HepG2 (cell line): ENCODE measurements around the gene FNDC3B. TPM values are rescaled to one million over a fixed set of nuclear protein-coding genes. Genes with fewer than 3 reads are reported as not detected.
A peak's percentile ranks its signal among the peaks of the same experiment; 100 is the strongest.

Source experiments
- AHDC1 ChIP-seq: sonication (generic); formaldehyde crosslinking; IDR thresholded peaks from 2 replicates; pipeline ENCODE4 v1.5.1; 2020; ENCODE audit warnings: mild to moderate bottlenecking, missing genetic modification reagents, borderline replicate concordance
- CREM ChIP-seq, 2 experiments: sonication (generic) in 1 of 2; formaldehyde crosslinking in 1 of 2; IDR thresholded peaks; 2 replicates each; pipeline versions ENCODE4 v1.4.0 to v1.6.1; 2016 to 2020; ENCODE audit warnings: antibody characterized with exemption in 1 of 2, mild to moderate bottlenecking in 1 of 2, missing genetic modification reagents in 1 of 2
- MTA3 ChIP-seq: sonication (generic); formaldehyde crosslinking; IDR thresholded peaks from 2 replicates; pipeline ENCODE4 v1.4.0; 2020; ENCODE audit warnings: missing genetic modification reagents
- NFIC ChIP-seq: IDR thresholded peaks from 2 replicates; pipeline ENCODE4 v1.6.1; 2012; ENCODE audit warnings: mild to moderate bottlenecking, low read length, inconsistent platforms
- NRL ChIP-seq: sonication (generic); formaldehyde crosslinking; IDR thresholded peaks from 2 replicates; pipeline ENCODE4 v1.5.0; 2020; ENCODE audit warnings: missing genetic modification reagents, mild to moderate bottlenecking, moderate library complexity, borderline replicate concordance
- POGZ ChIP-seq: sonication (generic); formaldehyde crosslinking; IDR thresholded peaks from 2 replicates; pipeline ENCODE4 v1.4.0; 2020; ENCODE audit warnings: mild to moderate bottlenecking, missing genetic modification reagents
- SP1 ChIP-seq, 2 experiments: fragments of 450-650 bp in 1 of 2; sonication (generic) in 1 of 2; formaldehyde crosslinking in 1 of 2; IDR thresholded peaks; 2 replicates each; pipeline versions ENCODE4 v1.4.0 to v1.6.1; 2016 to 2020; ENCODE audit warnings: missing genetic modification reagents in 1 of 2
- SP5 ChIP-seq: IDR thresholded peaks from 2 replicates; pipeline ENCODE4 v1.6.1; 2016; ENCODE audit warnings: low read depth, borderline replicate concordance
- ZC3H13 ChIP-seq: sonication (generic); formaldehyde crosslinking; IDR thresholded peaks from 2 replicates; pipeline ENCODE4 v1.8.1; 2023; ENCODE audit warnings: mild to moderate bottlenecking, missing genetic modification reagents, moderate library complexity
- ZFX ChIP-seq: sonication (generic); formaldehyde crosslinking; IDR thresholded peaks from 2 replicates; pipeline ENCODE4 v1.4.0; 2020; ENCODE audit warnings: mild to moderate bottlenecking, low read depth, missing genetic modification reagents, moderate library complexity
- ZNF362 ChIP-seq: sonication (generic); formaldehyde crosslinking; IDR thresholded peaks from 2 replicates; pipeline ENCODE4 v1.4.0; 2020; ENCODE audit warnings: missing genetic modification reagents, mild to moderate bottlenecking, borderline replicate concordance
- ZNF414 ChIP-seq: sonication (generic); formaldehyde crosslinking; IDR thresholded peaks from 2 replicates; pipeline ENCODE4 v1.5.0; 2020; ENCODE audit warnings: missing genetic modification reagents
- ZNF609 ChIP-seq: sonication (generic); formaldehyde crosslinking; IDR thresholded peaks from 2 replicates; pipeline ENCODE4 v1.4.0; 2020; ENCODE audit warnings: mild to moderate bottlenecking, missing genetic modification reagents, borderline replicate concordance
- ZNF773 ChIP-seq: sonication (generic); formaldehyde crosslinking; IDR thresholded peaks from 2 replicates; pipeline ENCODE4 v1.4.0; 2020; ENCODE audit warnings: missing genetic modification reagents, borderline replicate concordance
- polyA plus RNA-seq, 8 experiments: library from polyadenylated mRNA; depleted of rRNA in 3 of 8; stranded (reverse) in 7 of 8; unstranded in 1 of 8; fragments of >200 nt; fragmentation: Illumina TruSeq in 4 of 8; extraction: Trizol in 4 of 8; gene quantifications; 2 replicates each; pipeline versions ENCODE4 v1.2.1 to v1.2.3, GENCODE V29; 2011 to 2016; ENCODE audit warnings: low read depth in 4 of 8, missing spikeins in 1 of 8, mixed read lengths in 1 of 8; ENCODE audit not compliant: insufficient read depth in 1 of 8
- total RNA-seq, 5 experiments: library from RNA; depleted of rRNA; stranded (reverse); fragments of >200 nt; fragmentation: Illumina TruSeq; extraction: Trizol; gene quantifications; 2 replicates each; pipeline ENCODE4 v1.2.3, GENCODE V29; 2016; ENCODE audit warnings: low read depth in 1 of 5

FNDC3B gene
- total and polyA plus RNA-seq, 2 of the 13 experiments (the other 11 are each of a cell fraction or from before 2014, with no cell fraction given), result 74.8 to 103 TPM

- TF ChIP-seq ZNF609 (CRISPR knock-in tag) (peak; percentile 94), NRL (no peak), ZC3H13 (CRISPR knock-in tag) (no peak), ZFX (CRISPR knock-in tag) (peak; percentile 57; the same call in 1 of the 2 replicates), ZNF414 (no peak; the same call in 1 of the 2 replicates), SP1 (IDR thresholded peaks at IDR 0.05) (no peak), SP1 (CRISPR knock-in tag; IDR thresholded peaks at IDR 0.05) (no peak), AHDC1 (CRISPR knock-in tag) (peak; percentile 91), SP5 (CRISPR knock-in tag) (peak; percentile 61; the same call in 1 of the 2 replicates), ZNF773 (CRISPR knock-in tag) (no peak), MTA3 (CRISPR knock-in tag) (no peak), NFIC (peak; percentile 87; the same call in 1 of the 2 replicates), ZNF362 (peak; percentile 69; the same call in 1 of the 2 replicates), POGZ (CRISPR knock-in tag) (peak; percentile 84), CREM (IDR thresholded peaks at IDR 0.05) (peak; percentile 94), CREM (CRISPR knock-in tag; IDR thresholded peaks at IDR 0.05) (no peak)
Measured at GRCh38 chr3:172140499-172141391, 101.4 kb downstream of the FNDC3B start (continued).
